ENCODE measurements around the gene HAGHL.

DNA sequence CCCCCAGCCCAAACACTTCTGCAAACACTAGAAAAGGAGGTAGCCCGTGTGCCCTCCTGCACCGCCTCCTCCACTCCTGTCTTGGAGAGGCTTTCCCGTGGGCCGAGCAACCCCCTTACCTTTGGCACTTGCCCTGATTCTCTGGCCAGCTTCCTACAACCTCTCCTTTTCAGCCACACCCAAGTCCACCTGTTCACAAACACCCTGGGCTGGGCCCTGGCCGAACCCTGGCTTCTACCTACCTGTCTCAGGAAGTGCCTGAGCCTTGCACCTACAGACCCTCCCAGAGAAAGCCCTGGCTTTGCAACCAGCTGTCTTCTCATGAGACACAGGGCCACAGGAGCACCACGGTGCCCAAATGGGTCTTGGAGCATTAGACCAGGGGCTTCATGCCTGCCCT, 8.0 kb upstream of the HAGHL start:
- no peak for TF ChIP-seq CTCF (conservative IDR thresholded peaks at IDR 0.05 in 1 of 2, IDR thresholded peaks at IDR 0.05 in 1 of 2; ENCODE audit: low read depth in 1 of 2, low read length in 2 of 2)
- TF ChIP-seq EZH2 (IDR thresholded peaks at IDR 0.05; ENCODE audit: low read length, missing control alignments) = no peak

Measured in fibroblast of lung (primary cell).